Measurements from ENCODE around the gene S1PR4. TPM values are rescaled to one million over a fixed set of nuclear protein-coding genes. Genes with fewer than 3 reads are reported as not detected.

The S1PR4 gene
- total and polyA plus RNA-seq, 9 of the 15 experiments (the other 6 are each of a cell fraction or from before 2014, with no cell fraction given), result 0.27 TPM; not detected in 8

DNA sequence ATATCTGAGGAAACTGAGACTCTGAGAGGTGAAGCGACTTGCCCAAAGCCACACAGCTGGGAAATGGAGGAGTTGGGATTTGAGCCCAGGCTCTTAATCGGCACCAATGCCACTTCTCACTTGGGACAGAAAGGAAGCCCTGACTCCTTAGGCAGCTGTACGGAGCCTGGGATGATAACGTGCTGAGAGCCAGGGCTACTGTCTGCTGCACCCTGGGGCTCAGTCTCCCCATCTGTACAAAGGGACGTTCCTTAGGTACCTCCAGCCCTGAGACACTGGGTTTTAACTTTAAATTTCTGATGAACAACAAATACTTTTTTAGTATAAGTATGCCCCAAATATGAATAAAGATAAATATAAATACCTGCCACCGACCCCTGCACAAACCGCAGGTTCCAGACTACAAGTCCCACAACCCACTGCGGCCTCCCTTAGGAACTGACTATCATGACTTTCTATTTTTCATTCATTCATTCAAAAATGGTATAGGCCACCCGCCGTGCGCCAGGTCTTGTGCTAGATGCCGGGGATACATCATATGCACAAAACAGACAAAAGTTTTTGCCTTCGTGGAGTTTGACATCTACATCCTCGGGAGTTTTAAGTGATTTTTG, 6.4 kb downstream of the S1PR4 start (continued):
- TF ChIP-seq, protein P1, sequence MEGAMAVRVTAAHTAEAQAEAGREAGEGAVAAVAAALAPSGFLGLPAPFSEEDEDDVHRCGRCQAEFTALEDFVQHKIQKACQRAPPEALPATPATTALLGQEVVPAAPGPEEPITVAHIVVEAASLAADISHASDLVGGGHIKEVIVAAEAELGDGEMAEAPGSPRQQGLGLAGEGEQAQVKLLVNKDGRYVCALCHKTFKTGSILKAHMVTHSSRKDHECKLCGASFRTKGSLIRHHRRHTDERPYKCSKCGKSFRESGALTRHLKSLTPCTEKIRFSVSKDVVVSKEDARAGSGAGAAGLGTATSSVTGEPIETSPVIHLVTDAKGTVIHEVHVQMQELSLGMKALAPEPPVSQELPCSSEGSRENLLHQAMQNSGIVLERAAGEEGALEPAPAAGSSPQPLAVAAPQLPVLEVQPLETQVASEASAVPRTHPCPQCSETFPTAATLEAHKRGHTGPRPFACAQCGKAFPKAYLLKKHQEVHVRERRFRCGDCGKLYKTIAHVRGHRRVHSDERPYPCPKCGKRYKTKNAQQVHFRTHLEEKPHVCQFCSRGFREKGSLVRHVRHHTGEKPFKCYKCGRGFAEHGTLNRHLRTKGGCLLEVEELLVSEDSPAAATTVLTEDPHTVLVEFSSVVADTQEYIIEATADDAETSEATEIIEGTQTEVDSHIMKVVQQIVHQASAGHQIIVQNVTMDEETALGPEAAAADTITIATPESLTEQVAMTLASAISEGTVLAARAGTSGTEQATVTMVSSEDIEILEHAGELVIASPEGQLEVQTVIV (CRISPR knock-in tag; IDR thresholded peaks at IDR 0.05; ENCODE audit: borderline replicate concordance), result no peak
- 0 out of 2 replicates have a peak, but pooled peaks have one; percentile 27 for TF ChIP-seq ADNP (tag; IDR thresholded peaks at IDR 0.05)
- TF ChIP-seq E2F3 (CRISPR knock-in tag; IDR thresholded peaks at IDR 0.05), result no peak
- TF ChIP-seq SIN3A (IDR thresholded peaks at IDR 0.05; ENCODE audit: borderline replicate concordance in 2 of 2, control insufficient read depth in 1 of 2, low read depth in 2 of 2, low read length in 2 of 2), result peak; percentile 89 to 92; a peak in 3 of 4 replicates
- TF ChIP-seq BCOR (IDR thresholded peaks at IDR 0.05), result peak; percentile 98
- no peak for TF ChIP-seq ZNF695 (CRISPR knock-in tag; IDR thresholded peaks at IDR 0.05)
- TF ChIP-seq PTBP1 (IDR thresholded peaks at IDR 0.05; ENCODE audit: low read depth, low read length), result peak; percentile 67; the same call in 1 of the 2 replicates
- no peak for TF ChIP-seq BRD9 (IDR thresholded peaks at IDR 0.05; ENCODE audit: low read depth, partially characterized antibody)
- TF ChIP-seq ZNF174 (CRISPR knock-in tag; IDR thresholded peaks at IDR 0.05), result no peak
- TF ChIP-seq NRF1 (conservative IDR thresholded peaks at IDR 0.05 in 1 of 2, IDR thresholded peaks at IDR 0.05 in 1 of 2), result 0 out of 4 replicates have a peak, but pooled peaks have one; percentile 2 to 7
- TF ChIP-seq HCFC1 (IDR thresholded peaks at IDR 0.05; ENCODE audit: low read depth, low read length), result peak; percentile 66
- 0 out of 2 replicates have a peak, but pooled peaks have one; percentile 43 for TF ChIP-seq ZNF311 (CRISPR knock-in tag; IDR thresholded peaks at IDR 0.05)
- no peak for TF ChIP-seq ZNF445 (CRISPR knock-in tag; IDR thresholded peaks at IDR 0.05; ENCODE audit: low read depth)
- no peak for TF ChIP-seq PRPF4 (IDR thresholded peaks at IDR 0.05; ENCODE audit: insufficient read depth, low read depth, low read length, poor library complexity, severe bottlenecking)
- TF ChIP-seq TEAD1 (CRISPR knock-in tag; IDR thresholded peaks at IDR 0.05), result no peak
- TF ChIP-seq RFX5 (IDR thresholded peaks at IDR 0.05; ENCODE audit: low read depth, low read length), result no peak
- peak; percentile 100 for TF ChIP-seq SAP30 (IDR thresholded peaks at IDR 0.05; ENCODE audit: borderline replicate concordance, insufficient read depth, low read depth, low read length, poor library complexity, severe bottlenecking)
- no peak for TF ChIP-seq NFIX (CRISPR knock-in tag; IDR thresholded peaks at IDR 0.05; ENCODE audit: low read depth)
- no peak; the same call in 1 of the 2 replicates for TF ChIP-seq NFIC (IDR thresholded peaks at IDR 0.05)
- TF ChIP-seq ZBED1 (IDR thresholded peaks at IDR 0.05), result no peak
- TF ChIP-seq, protein P2, sequence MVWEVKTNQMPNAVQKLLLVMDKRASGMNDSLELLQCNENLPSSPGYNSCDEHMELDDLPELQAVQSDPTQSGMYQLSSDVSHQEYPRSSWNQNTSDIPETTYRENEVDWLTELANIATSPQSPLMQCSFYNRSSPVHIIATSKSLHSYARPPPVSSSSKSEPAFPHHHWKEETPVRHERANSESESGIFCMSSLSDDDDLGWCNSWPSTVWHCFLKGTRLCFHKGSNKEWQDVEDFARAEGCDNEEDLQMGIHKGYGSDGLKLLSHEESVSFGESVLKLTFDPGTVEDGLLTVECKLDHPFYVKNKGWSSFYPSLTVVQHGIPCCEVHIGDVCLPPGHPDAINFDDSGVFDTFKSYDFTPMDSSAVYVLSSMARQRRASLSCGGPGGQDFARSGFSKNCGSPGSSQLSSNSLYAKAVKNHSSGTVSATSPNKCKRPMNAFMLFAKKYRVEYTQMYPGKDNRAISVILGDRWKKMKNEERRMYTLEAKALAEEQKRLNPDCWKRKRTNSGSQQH (CRISPR knock-in tag; IDR thresholded peaks at IDR 0.05), result peak; percentile 100
- peak; percentile 83 for TF ChIP-seq NFE2 (IDR thresholded peaks at IDR 0.05; ENCODE audit: low read depth)
- TF ChIP-seq KLF10 (CRISPR knock-in tag; IDR thresholded peaks at IDR 0.05), result no peak
- TF ChIP-seq DDX20 (tag; IDR thresholded peaks at IDR 0.05; ENCODE audit: low read depth), result no peak
- TF ChIP-seq ZEB2 (IDR thresholded peaks at IDR 0.05), result no peak

All from K562 (cell line).